GM23248 (cell line): ENCODE data around the gene ADAM33. TPM values are rescaled to one million over a fixed set of nuclear protein-coding genes. Genes with fewer than 3 reads are reported as not detected.

Experiments used
- DNase-seq: peaks from one replicate; pipeline ENCODE4 v3.0.0-alpha.2; 2015
- H2AFZ ChIP-seq: fragments of 200-600 bp; sonication (generic); 2 replicates; pipeline ENCODE4 v1.6.1; 2016; ENCODE audit warnings: antibody characterized with exemption
- H3F3A ChIP-seq: fragments of 200-600 bp; sonication (generic); 2 replicates; pipeline ENCODE4 v1.6.1; 2016; ENCODE audit warnings: mild to moderate bottlenecking, antibody characterized with exemption, mixed run types; ENCODE audit not compliant: insufficient read depth
- H3K27ac ChIP-seq: fragments of 200-600 bp; sonication (generic); 2 replicates; pipeline ENCODE4 v1.5.1; 2016; ENCODE audit warnings: mild to moderate bottlenecking
- H3K27me3 ChIP-seq: fragments of 200-600 bp; sonication (generic); replicated peaks from 2 replicates; pipeline ENCODE4 v1.6.1; 2016; ENCODE audit warnings: mild to moderate bottlenecking; ENCODE audit not compliant: insufficient read depth
- H3K36me3 ChIP-seq: fragments of 200-600 bp; sonication (generic); 2 replicates; pipeline ENCODE4 v1.6.1; 2016; ENCODE audit warnings: low read depth, mild to moderate bottlenecking
- H3K4me1 ChIP-seq: fragments of 200-600 bp; sonication (generic); 2 replicates; pipeline ENCODE4 v1.6.1; 2016; ENCODE audit warnings: mild to moderate bottlenecking; ENCODE audit not compliant: insufficient read depth
- H3K4me2 ChIP-seq: fragments of 200-600 bp; sonication (generic); one replicate; pipeline ENCODE4 v1.6.1; 2016; ENCODE audit warnings: mild to moderate bottlenecking; ENCODE audit not compliant: unreplicated experiment
- H3K4me3 ChIP-seq: fragments of 200-600 bp; sonication (generic); 2 replicates; pipeline ENCODE4 v1.5.1; 2016; ENCODE audit warnings: mild to moderate bottlenecking
- H3K79me2 ChIP-seq: fragments of 200-600 bp; sonication (generic); 2 replicates; pipeline ENCODE4 v1.6.1; 2016; ENCODE audit warnings: mild to moderate bottlenecking; ENCODE audit not compliant: insufficient read depth
- H3K9ac ChIP-seq: fragments of 200-600 bp; sonication (generic); 2 replicates; pipeline ENCODE4 v1.6.1; 2016; ENCODE audit warnings: mild to moderate bottlenecking
- H3K9me2 ChIP-seq: fragments of 200-600 bp; sonication (generic); 2 replicates; pipeline ENCODE4 v1.6.1; 2016; ENCODE audit warnings: mixed run types, mild to moderate bottlenecking, moderate library complexity; ENCODE audit not compliant: insufficient read depth
- H3K9me3 ChIP-seq: fragments of 200-600 bp; sonication (generic); one replicate; pipeline ENCODE4 v1.6.1; 2017; ENCODE audit warnings: low read depth
- H4K20me1 ChIP-seq: fragments of 200-600 bp; sonication (generic); 2 replicates; pipeline ENCODE4 v1.6.0; 2016; ENCODE audit not compliant: insufficient read depth
- EZH2 ChIP-seq: fragments of 200-600 bp; sonication (generic); IDR thresholded peaks from 2 replicates; pipeline ENCODE4 v1.6.1; 2018; ENCODE audit warnings: antibody characterized with exemption, mild to moderate bottlenecking; ENCODE audit not compliant: insufficient read depth, poor library complexity, severe bottlenecking
- EZH2phosphoT487 ChIP-seq: fragments of 200-600 bp; sonication (generic); IDR thresholded peaks from 2 replicates; pipeline ENCODE4 v1.6.1; 2018; ENCODE audit warnings: antibody characterized with exemption, moderate library complexity, mild to moderate bottlenecking, low read depth; ENCODE audit not compliant: insufficient read depth
- WGBS, 2 experiments: methylation state at CpG; one replicate each; pipeline ENCODE4 v1.1.6; 2015 to 2017; ENCODE audit warnings: low lambda C conversion rate in 2 of 2, low coverage in 1 of 2; ENCODE audit errors: missing lambda C conversion rate in 2 of 2; 5-methylcytosine and 5-hydroxymethylcytosine counted together
- in situ Hi-C: fragments of 300-500 bp; cut with MboI; formaldehyde crosslinking; loops from 2 replicates; pipeline ENCODE4 v1.15.0; 2020
- polyA plus RNA-seq: library from polyadenylated mRNA; unstranded; fragments of >200 nt; fragmentation: Nextera tagmentation; extraction: Ambion mirVana; gene quantifications from 2 replicates; pipeline ENCODE4 v1.2.1, GENCODE V29; 2016
- total RNA-seq: library from RNA; depleted of rRNA; stranded (reverse); fragments of >200 nt; shearing (Covaris generic); gene quantifications from 2 replicates; pipeline ENCODE4 v1.2.3, GENCODE V29; 2014

ADAM33 gene
- total and polyA plus RNA-seq, 2 experiments from 2014 or later = 22.6 to 53.1 TPM

DNA sequence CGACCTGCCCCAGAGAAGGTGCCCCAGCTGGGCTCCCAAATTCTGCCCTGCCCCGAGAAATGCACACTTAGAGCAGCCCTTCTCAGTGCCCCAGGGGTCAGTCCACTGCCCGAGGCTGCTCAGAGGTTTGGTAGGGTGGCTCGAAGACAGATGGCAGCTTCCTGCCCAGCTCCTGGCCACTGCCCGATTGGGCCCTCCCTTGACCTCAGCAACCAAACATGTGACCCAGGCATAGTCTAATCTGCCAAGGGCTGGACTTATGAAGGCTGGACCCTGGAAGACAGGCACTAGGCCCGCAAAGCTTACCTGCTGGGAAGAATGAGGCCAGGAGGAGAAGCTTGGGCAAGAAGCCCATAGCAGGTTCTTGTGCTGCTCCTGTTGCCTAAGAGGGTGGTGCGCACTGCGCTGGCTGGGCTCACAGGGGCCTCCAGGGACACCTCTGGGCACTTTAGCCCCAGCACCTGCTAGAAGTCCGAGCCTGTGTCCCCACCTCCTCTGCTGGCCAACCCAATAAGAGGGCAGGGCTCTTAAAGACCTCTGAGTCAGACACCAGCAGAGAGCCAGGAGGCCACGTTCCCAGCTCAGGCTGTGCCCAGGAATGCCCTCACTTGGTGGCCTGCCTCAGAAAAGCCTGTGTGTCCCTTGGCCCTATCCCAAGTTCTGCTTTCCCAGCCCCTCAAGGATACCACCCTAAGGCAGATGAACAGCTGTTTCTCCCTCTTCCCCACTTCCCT is 25.1 kb upstream of the ADAM33 start:
- peaks cover 5% of the 10 kb centered on the region; the same call in 1 of the 2 replicates for H3F3A ChIP-seq
- no peaks in the 10 kb centered on the region; the same call in 1 of the 2 replicates for H3K4me1 ChIP-seq
- H4K20me1 ChIP-seq = no peaks in the 10 kb centered on the region
- TF ChIP-seq EZH2 = no peak
- TF ChIP-seq EZH2phosphoT487 = no peak
- no peaks in the 10 kb centered on the region for H3K9me3 ChIP-seq
- no peaks in the 10 kb centered on the region for H3K36me3 ChIP-seq
- in situ Hi-C loops = no loop called here
- no peaks in the 10 kb centered on the region for H3K27me3 ChIP-seq
- no peak overlapping the region for H3K9ac ChIP-seq
- WGBS, 2 experiments = 60 to 62% methylated on average over 9 to 10 of the region's 10 CpGs
- H3K4me2 ChIP-seq = no peak overlapping the region
- H3K9me2 ChIP-seq = no peaks in the 10 kb centered on the region
- H2AFZ ChIP-seq = no peak overlapping the region
- H3K27ac ChIP-seq = no peak overlapping the region
- no peaks in the 10 kb centered on the region for H3K79me2 ChIP-seq
- DNase-seq = peak; percentile 81
- no peak overlapping the region for H3K4me3 ChIP-seq

DNA sequence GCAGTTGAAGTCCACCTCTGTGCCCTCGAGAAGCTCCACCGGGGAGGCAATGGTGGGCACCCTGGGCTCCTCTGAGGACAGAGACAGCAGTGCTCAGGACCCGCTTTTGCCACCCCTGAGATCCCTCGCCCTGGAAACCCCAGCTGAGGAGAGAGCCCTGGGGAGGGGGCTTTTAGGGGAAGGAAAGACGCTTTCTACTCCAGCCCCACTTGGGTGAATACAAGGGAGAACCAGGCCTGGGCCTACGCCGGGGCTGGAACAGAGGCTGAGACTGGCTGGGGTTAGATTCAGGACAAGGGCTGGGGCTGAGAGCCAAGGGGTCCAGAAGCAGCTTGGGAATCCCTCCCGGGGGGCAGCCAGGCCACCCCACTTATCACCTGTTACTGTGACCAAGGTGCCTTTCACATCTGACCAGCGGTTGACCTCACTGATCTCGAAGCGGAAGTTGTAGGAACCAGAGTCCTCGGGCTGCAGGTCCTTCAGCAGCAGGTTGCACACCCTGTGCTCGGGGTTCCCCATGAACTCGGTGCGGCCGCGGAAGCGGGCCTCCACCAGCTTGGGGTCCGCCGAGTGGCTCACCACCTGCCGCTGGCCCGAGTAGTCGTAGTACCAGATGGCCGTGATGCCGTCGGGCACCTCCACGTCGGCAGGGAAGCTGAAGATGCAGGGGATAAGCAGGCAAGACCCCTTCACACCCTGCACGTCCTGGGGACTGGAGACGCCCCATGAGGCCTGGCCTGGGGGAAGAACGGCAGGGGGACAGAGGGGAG is 24.3 kb upstream of the ADAM33 start:
- no peak overlapping the region for H2AFZ ChIP-seq
- peaks cover 5% of the 10 kb centered on the region; the same call in 1 of the 2 replicates for H3F3A ChIP-seq
- no peak overlapping the region for H3K4me2 ChIP-seq
- no peaks in the 10 kb centered on the region for H3K79me2 ChIP-seq
- 85 to 87% methylated on average over 27 to 31 of the region's 31 CpGs for WGBS, 2 experiments
- no peaks in the 10 kb centered on the region for H4K20me1 ChIP-seq
- TF ChIP-seq EZH2phosphoT487 = no peak
- no peak for TF ChIP-seq EZH2
- no peaks in the 10 kb centered on the region for H3K36me3 ChIP-seq
- H3K27ac ChIP-seq = no peak overlapping the region
- H3K4me1 ChIP-seq = no peaks in the 10 kb centered on the region; the same call in 1 of the 2 replicates
- H3K4me3 ChIP-seq = no peak overlapping the region
- DNase-seq = no peak
- no peak overlapping the region for H3K9ac ChIP-seq
- H3K9me2 ChIP-seq = no peaks in the 10 kb centered on the region
- H3K9me3 ChIP-seq = no peaks in the 10 kb centered on the region
- in situ Hi-C loops = no loop called here
- no peaks in the 10 kb centered on the region for H3K27me3 ChIP-seq

GRCh38 chr20:3705491-3705969 is 23.7 kb upstream of the ADAM33 start:
- in situ Hi-C loops = no loop called here
- H3K27me3 ChIP-seq = no peaks in the 10 kb centered on the region
- TF ChIP-seq EZH2phosphoT487 = no peak
- no peak for TF ChIP-seq EZH2
- no peak overlapping the region for H3K9ac ChIP-seq
- H2AFZ ChIP-seq = no peak overlapping the region
- H3K27ac ChIP-seq = no peak overlapping the region
- H4K20me1 ChIP-seq = no peaks in the 10 kb centered on the region
- no peaks in the 10 kb centered on the region for H3K36me3 ChIP-seq
- H3K9me2 ChIP-seq = no peaks in the 10 kb centered on the region
- 81 to 86% methylated on average over 14 of the region's 14 CpGs for WGBS, 2 experiments
- DNase-seq = no peak
- no peaks in the 10 kb centered on the region for H3K79me2 ChIP-seq
- H3K4me3 ChIP-seq = no peak overlapping the region
- H3K4me1 ChIP-seq = no peaks in the 10 kb centered on the region; the same call in 1 of the 2 replicates
- peaks cover 5% of the 10 kb centered on the region; the same call in 1 of the 2 replicates for H3F3A ChIP-seq
- H3K9me3 ChIP-seq = no peaks in the 10 kb centered on the region
- H3K4me2 ChIP-seq = no peak overlapping the region

- Histone ChIP-seq H3K4me3 (no peak overlapping the region), H4K20me1 (no peaks in the 10 kb centered on the region), H3K27me3 (no peaks in the 10 kb centered on the region), H3K79me2 (no peaks in the 10 kb centered on the region), H3K9me3 (no peaks in the 10 kb centered on the region), H3K27ac (no peak overlapping the region), H2AFZ (no peak overlapping the region), H3K9ac (no peak overlapping the region), H3K4me1 (no peaks in the 10 kb centered on the region; the same call in 1 of the 2 replicates), H3K36me3 (no peaks in the 10 kb centered on the region), H3F3A (no peaks in the 10 kb centered on the region), H3K9me2 (no peaks in the 10 kb centered on the region), H3K4me2 (no peak overlapping the region)
- WGBS, 2 experiments = 53 to 62% methylated on average over 5 of the region's 5 CpGs
- in situ Hi-C loops = no loop called here
- no peak for TF ChIP-seq EZH2phosphoT487
- TF ChIP-seq EZH2 = no peak
- no peak for DNase-seq
Measured at GRCh38 chr20:3704087-3704486, 22.3 kb upstream of the ADAM33 start.
